Liver (tissue), 9 donors: Measurements from ENCODE around the gene ZMYND19. TPM values are rescaled to one million over a fixed set of nuclear protein-coding genes. Genes with fewer than 3 reads are reported as not detected.

ENCODE experiments used
- DNase-seq: peaks from one replicate; pipeline ENCODE4 v3.0.0-alpha.2; 2017; ENCODE audit warnings: low spot score
- H3K27ac ChIP-seq, 2 donors: one replicate each; pipeline ENCODE4 v1.7.0; 2013; ENCODE audit warnings: inconsistent platforms in 2 of 2, low read length in 2 of 2, control low read depth in 1 of 2, low read depth in 1 of 2, mild to moderate bottlenecking in 1 of 2
- H3K27me3 ChIP-seq, 4 donors: one replicate each; pipeline versions ENCODE4 v1.6.1 to v1.7.0; 2013; ENCODE audit warnings: low read length in 3 of 4, inconsistent platforms in 1 of 4, mild to moderate bottlenecking in 1 of 4, moderate library complexity in 1 of 4; ENCODE audit not compliant: control insufficient read depth in 4 of 4, insufficient read depth in 4 of 4
- H3K36me3 ChIP-seq, 4 donors: one replicate each; pipeline versions ENCODE4 v1.6.1 to v1.7.0; 2013; ENCODE audit warnings: low read length in 3 of 4, mild to moderate bottlenecking in 3 of 4, low read depth in 1 of 4, moderate library complexity in 1 of 4; ENCODE audit not compliant: control insufficient read depth in 4 of 4, insufficient read depth in 3 of 4
- H3K4me1 ChIP-seq, 4 donors: one replicate each; pipeline versions ENCODE4 v1.6.1 to v1.7.0; 2013; ENCODE audit warnings: low read length in 3 of 4, mild to moderate bottlenecking in 3 of 4, moderate library complexity in 1 of 4; ENCODE audit not compliant: control insufficient read depth in 4 of 4, insufficient read depth in 4 of 4
- H3K4me3 ChIP-seq, 3 donors: one replicate each; pipeline versions ENCODE4 v1.6.1 to v1.7.0; 2013; ENCODE audit warnings: low read length in 3 of 3, control low read depth in 1 of 3, low read depth in 1 of 3, mild to moderate bottlenecking in 1 of 3
- H3K9ac ChIP-seq, 2 donors: one replicate each; pipeline ENCODE4 v1.7.0; 2013; ENCODE audit warnings: low read length in 2 of 2, mild to moderate bottlenecking in 2 of 2, moderate library complexity in 2 of 2, control low read depth in 1 of 2, low read depth in 1 of 2
- H3K9me3 ChIP-seq, 4 donors: one replicate each; pipeline versions ENCODE4 v1.6.1 to v1.7.0; 2013; ENCODE audit warnings: low read length in 3 of 4; ENCODE audit not compliant: control insufficient read depth in 4 of 4
- CTCF ChIP-seq: fragments of 150-350 bp; IDR thresholded peaks from 2 replicates; pipeline ENCODE4 v1.5.1; 2017; ENCODE audit warnings: improper control_type of control experiment, low read depth, low read length; ENCODE audit not compliant: missing input control
- EGR1 ChIP-seq, 2 donors: IDR thresholded peaks; 2 replicates each; pipeline ENCODE4 v1.6.1; 2016 to 2018; ENCODE audit warnings: antibody characterized with exemption in 2 of 2, low read depth in 2 of 2
- FOXA1 ChIP-seq: IDR thresholded peaks from 2 replicates; pipeline ENCODE4 v1.6.1; 2016; ENCODE audit warnings: antibody characterized with exemption
- GABPA ChIP-seq, 2 donors: IDR thresholded peaks in 1 of 2; conservative IDR thresholded peaks in 1 of 2; 2 replicates each; pipeline ENCODE4 v1.6.1; 2016; ENCODE audit warnings: antibody characterized with exemption in 2 of 2, mild to moderate bottlenecking in 1 of 2, moderate library complexity in 1 of 2
- HNF4A ChIP-seq, 2 donors: conservative IDR thresholded peaks; 2 replicates each; pipeline ENCODE4 v1.6.1; 2016; ENCODE audit warnings: antibody characterized with exemption in 2 of 2, mild to moderate bottlenecking in 2 of 2
- HNF4G ChIP-seq: IDR thresholded peaks from 2 replicates; pipeline ENCODE4 v1.6.1; 2016; ENCODE audit warnings: antibody characterized with exemption
- MAX ChIP-seq: IDR thresholded peaks from 2 replicates; pipeline ENCODE4 v1.6.1; 2016; ENCODE audit warnings: antibody characterized with exemption
- RAD21 ChIP-seq, 2 donors: IDR thresholded peaks; 2 replicates each; pipeline ENCODE4 v1.6.1; 2016; ENCODE audit warnings: antibody characterized with exemption in 2 of 2, mild to moderate bottlenecking in 2 of 2
- REST ChIP-seq: IDR thresholded peaks from 2 replicates; pipeline ENCODE4 v1.6.1; 2016; ENCODE audit warnings: antibody characterized with exemption, mild to moderate bottlenecking
- SP1 ChIP-seq: IDR thresholded peaks from 2 replicates; pipeline ENCODE4 v1.6.1; 2018; ENCODE audit warnings: antibody characterized with exemption, mild to moderate bottlenecking
- YY1 ChIP-seq: IDR thresholded peaks from 2 replicates; pipeline ENCODE4 v1.6.1; 2016; ENCODE audit warnings: antibody characterized with exemption, mild to moderate bottlenecking
- WGBS: extraction: QIAGEN DNeasy Blood & Tissue Kit; methylation state at CpG from one replicate; pipeline ENCODE4 v1.1.7; 2013; 5-methylcytosine and 5-hydroxymethylcytosine counted together
- polyA plus RNA-seq, 2 donors: library from polyadenylated mRNA; stranded (reverse) in 1 of 2; unstranded in 1 of 2; fragments of 200-250 nt in 1 of 2; fragments of >200 nt in 1 of 2; fragmentation: Nextera tagmentation in 1 of 2; extraction: Ambion mirVana in 1 of 2; gene quantifications; one replicate each; pipeline versions ENCODE4 v1.2.1 to v1.2.3, GENCODE V29; 2013 to 2015
- total RNA-seq, 2 donors: library from RNA; depleted of rRNA; stranded (reverse); fragments of >200 nt; gene quantifications; one replicate each; pipeline ENCODE4 v1.2.3, GENCODE V29; 2014
- TF ChIP-seq, protein P1 (sequence below): IDR thresholded peaks from 2 replicates; pipeline ENCODE4 v1.6.1; 2016; ENCODE audit warnings: antibody characterized with exemption
- donor health status: healthy.
- donor health status: healthy.
- donor health status: healthy.
- donor health status: healthy.
- donor health status: healthy.

Gene ZMYND19
- total and polyA plus RNA-seq, 4 donors = 2.4 to 7.1 (median 7.0) TPM

DNA sequence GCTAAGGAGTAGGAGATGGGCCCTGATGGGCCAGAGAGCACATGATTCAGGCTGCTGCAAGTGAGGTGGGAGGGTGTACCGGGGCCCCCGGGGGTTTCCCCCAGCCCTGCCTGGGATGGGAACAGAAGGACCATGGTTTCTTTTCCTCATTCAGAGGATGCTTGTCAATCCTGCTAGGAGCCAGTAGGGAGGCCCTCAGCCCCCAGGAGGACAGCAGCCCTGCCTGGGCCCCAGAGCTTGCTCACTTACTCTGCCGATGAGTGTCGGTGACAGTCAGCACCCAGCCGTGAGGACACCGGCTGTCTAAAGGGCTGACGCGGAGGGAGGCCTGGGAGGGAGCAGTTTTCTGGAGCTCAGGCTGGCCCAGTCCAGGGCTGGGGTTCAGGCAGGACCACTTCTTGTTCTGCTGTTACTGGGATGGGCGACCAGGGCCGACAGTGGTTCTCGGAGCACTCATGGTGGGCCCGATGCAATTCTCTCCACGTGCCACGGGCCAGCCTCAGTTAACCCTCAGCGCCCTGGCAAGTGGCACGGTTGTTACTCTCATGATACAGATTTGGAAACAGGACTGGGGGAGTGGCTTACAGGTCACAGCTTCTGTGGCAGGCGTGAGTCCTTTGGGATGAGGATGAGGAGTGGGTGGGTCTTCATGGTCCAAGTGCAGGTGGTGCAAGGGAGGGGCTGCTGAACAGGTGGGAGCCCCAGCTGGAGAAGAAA is 17.0 kb upstream of the ZMYND19 start:
- no peak for DNase-seq
- H3K27me3 ChIP-seq = no peaks in the 10 kb centered on the region
- H3K36me3 ChIP-seq = no peaks in the 10 kb centered on the region
- peaks cover 10 to 44% (median 36%) of the 10 kb centered on the region in 4 donors for H3K4me1 ChIP-seq
- WGBS = 65% methylated on average over 17 of the region's 17 CpGs
- H3K9me3 ChIP-seq = no peaks in the 10 kb centered on the region
- peak overlapping the region in 1 of 2 donors; percentile 87 for H3K27ac ChIP-seq
- TF ChIP-seq, protein P1, sequence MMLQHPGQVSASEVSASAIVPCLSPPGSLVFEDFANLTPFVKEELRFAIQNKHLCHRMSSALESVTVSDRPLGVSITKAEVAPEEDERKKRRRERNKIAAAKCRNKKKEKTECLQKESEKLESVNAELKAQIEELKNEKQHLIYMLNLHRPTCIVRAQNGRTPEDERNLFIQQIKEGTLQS = no peak
- no peak for TF ChIP-seq MAX
- H3K9ac ChIP-seq = peak overlapping the region in 1 of 2 donors; percentile 84
- H3K4me3 ChIP-seq = peak overlapping the region in 2 of 3 donors; percentile 5 to 80

DNA sequence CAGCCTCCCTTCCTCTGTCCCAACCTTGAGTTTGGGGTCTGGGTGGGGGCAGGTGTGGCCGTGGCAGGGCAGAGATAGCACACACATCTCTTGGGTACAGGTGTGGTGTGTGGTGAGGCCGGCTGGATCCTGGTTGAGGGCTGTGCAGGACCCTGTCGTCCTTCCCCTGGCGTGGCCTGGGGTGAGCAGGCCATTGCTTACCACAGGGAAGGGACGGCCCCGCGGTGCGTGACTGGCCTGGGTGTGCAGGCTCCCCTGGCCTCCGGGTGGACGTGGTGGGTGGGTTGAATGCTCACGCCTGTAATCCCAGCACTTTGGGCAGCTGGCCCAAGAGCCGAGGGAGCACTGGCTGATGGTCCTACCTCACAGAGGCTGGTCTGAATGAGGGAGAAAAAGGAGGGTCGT is 16.4 kb upstream of the ZMYND19 start:
- DNase-seq = no peak
- WGBS = 34% methylated on average over 13 of the region's 13 CpGs
- peak overlapping the region in 1 of 2 donors; percentile 84 for H3K9ac ChIP-seq
- H3K27me3 ChIP-seq = no peaks in the 10 kb centered on the region
- H3K4me3 ChIP-seq = peak overlapping the region; percentile 5 to 84 (median 80)
- H3K27ac ChIP-seq = peak overlapping the region; percentile 82 to 87
- no peak for TF ChIP-seq FOXA1
- no peak for TF ChIP-seq HNF4G
- TF ChIP-seq RAD21 (IDR thresholded peaks at IDR 0.05) = no peak
- TF ChIP-seq GABPA (IDR thresholded peaks at IDR 0.05 in 1 of 2, conservative IDR thresholded peaks at IDR 0.05 in 1 of 2) = no peak
- no peak for TF ChIP-seq YY1
- TF ChIP-seq HNF4A (conservative IDR thresholded peaks at IDR 0.05) = no peak
- no peak for TF ChIP-seq EGR1 (IDR thresholded peaks at IDR 0.05; ENCODE audit: low read depth in 2 of 2)
- no peak for TF ChIP-seq REST
- TF ChIP-seq MAX = no peak
- H3K4me1 ChIP-seq = peaks cover 10 to 38% (median 34%) of the 10 kb centered on the region in 4 donors
- no peaks in the 10 kb centered on the region for H3K9me3 ChIP-seq
- H3K36me3 ChIP-seq = no peaks in the 10 kb centered on the region

- Histone ChIP-seq H3K9ac (peak overlapping the region in 1 of 2 donors; percentile 84), H3K27me3 (no peaks in the 10 kb centered on the region)
Observed at GRCh38 chr9:137606005-137606621, 15.8 kb upstream of the ZMYND19 start.

More at GRCh38 chr9:137606005-137606621, 15.8 kb upstream of the ZMYND19 start:
- WGBS = 2% methylated on average over 57 of the region's 57 CpGs
- Histone ChIP-seq H3K9me3 (no peaks in the 10 kb centered on the region), H3K27ac (peak overlapping the region; percentile 82 to 87), H3K4me1 (peaks cover 10 to 37% (median 33%) of the 10 kb centered on the region in 4 donors), H3K36me3 (no peaks in the 10 kb centered on the region), H3K4me3 (peak overlapping the region; percentile 66 to 84 (median 80))
- no peak for DNase-seq
- TF ChIP-seq SP1 = peak; percentile 21
- TF ChIP-seq HNF4A (conservative IDR thresholded peaks at IDR 0.05) = peak; percentile 27 to 50
- TF ChIP-seq CTCF = no peak
